Cerebellar cortex (tissue), 1 donor: ENCODE data around the gene SERF1A.
"Not testable (repeated sequence)": the region's sequence is repeated elsewhere in the genome, so short reads cannot be mapped to it uniquely, and the experiment has no call there.

ENCODE experiments used
- DNase-seq: peaks from one replicate; pipeline ENCODE4 v3.0.0-alpha.2; 2015; ENCODE audit warnings: low spot score

SERF1A gene

DNA sequence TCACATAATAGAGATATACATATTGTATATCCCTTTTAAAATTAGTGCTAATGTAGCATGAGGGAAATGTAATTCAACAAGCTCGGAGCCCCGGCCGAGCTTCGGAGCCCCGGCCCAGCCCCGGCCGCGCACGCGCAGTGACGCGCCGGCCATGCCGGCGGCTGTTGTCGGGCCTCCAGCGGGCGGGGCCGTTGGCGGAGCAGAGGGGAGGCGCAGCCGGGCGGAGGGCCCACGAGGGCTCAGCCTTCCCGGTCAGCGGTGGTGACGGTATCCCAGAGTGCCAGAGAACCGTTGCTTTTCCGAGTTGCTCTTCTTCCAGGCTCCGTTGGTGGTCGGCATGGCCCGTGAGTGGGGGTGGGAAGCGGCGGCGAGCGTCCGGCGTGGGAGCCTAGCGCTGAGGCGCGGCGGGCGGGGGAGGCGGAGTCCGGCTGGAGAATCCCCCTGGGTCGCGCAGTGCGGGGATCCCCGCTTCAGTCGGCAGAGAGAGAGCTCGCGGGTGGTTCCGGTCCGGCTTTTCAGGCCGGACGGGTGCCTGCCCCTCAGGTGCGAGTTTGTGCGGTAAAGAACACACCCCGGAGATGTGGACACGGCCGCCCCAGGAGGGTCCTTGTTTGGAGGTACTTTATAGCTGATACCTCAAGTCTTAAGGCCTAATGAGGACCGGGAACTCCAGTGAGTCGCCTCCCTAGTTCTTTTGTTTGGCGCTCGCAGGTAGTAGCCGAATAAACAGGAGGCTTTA, at the start of gene SERF1A:
Gene SERF1A, plus strand, starts transcription at position 137 of the 739 bp plus-strand sequence. Its CDS starts 201 bp downstream, at position 338.
- DNase-seq = not testable (repeated sequence)

DNA sequence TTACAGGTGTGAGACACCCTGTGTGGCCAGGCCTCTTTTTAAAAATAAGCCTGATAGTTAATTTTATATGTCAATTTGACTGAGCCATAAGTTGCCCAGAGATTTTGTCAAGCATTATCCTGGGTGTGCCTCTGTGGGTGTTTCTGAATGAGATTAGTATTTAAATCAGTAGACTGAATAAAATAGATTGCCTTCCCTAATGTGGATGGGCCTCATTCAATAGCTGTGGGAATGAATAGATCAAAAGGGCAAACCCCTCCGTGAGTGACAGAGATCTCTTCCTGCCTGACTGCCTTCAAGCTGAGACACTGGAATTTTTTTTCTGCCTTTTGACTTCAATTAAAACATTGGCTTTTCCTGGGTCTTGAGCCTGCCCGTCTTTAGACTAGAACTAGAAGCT, 33.7 kb upstream of the SERF1A start:
- DNase-seq = not testable (repeated sequence)

DNA sequence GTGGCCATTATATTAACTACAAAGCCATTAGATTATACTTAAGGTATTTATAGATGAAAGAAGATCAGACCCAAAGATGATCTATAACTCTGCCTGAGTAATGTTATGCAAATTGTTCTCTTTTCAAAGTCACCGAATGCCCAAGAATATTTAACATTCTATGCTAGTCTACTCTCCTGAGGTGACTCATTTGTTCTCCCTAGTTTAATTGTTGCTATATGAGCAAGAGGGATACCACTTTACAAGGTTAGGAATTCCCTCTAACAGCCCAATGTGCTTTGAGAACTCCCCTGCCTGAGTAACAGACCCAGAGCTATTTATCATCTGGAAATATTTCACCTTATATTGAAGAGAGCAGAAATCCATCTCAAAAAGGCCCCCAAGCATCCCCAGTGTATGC, 29.8 kb upstream of the SERF1A start:
- DNase-seq = not testable (repeated sequence)

DNA sequence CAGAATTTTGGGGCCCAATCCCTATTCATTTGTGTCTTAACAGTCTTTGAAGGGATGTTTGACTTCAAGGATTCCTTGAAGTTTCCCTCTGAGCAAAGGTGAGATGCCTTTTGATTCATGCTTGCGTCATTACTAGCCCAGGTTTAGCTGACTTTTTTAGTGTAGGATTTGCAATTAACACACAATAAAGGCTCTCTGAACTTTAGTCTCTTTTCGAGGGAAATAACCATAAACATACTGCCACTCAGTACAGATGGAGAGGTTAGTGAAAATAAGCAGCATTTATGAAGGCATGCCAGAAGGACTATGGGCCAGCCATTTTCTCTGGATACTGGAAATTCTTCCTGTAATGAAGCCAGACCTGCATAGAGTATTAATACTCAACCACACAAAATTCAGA, 4.4 kb upstream of the SERF1A start:
- DNase-seq = not testable (repeated sequence)

DNA sequence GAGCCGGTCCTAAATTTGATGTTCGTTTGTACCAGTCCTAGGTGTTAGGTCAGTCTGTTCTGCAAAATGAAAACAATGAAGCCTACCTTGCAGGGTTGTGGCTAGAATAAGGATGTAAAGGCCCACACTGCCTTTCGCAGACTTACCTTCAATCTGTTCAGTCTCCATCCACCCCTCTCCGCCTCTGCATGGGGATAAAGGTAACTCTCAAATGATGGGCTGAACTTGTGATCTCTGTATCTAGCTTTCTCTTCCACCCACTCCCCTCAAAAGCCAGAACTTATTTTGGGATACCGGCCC, 753 bp downstream of the SERF1A start:
- not testable (repeated sequence) for DNase-seq

DNA sequence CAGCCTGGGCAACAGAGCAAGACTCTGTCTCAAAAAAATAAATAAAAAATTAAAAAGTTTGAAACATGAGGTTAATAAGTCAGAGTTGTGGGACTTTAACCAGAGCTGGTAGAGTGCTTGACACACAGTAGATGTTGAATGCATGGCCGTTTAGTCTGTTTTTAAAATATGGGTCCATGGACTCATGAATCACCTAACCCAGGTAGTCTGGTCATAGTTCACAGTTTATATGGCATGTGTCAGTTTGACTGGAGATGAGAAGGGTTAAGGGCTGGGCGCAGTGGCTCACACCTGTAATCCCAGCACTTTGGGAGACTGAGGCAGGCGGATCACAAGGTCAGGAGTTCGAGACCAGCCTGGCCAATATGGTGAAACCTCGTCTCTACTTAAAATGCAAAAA, 6.2 kb downstream of the SERF1A start:
- not testable (repeated sequence) for DNase-seq

DNA sequence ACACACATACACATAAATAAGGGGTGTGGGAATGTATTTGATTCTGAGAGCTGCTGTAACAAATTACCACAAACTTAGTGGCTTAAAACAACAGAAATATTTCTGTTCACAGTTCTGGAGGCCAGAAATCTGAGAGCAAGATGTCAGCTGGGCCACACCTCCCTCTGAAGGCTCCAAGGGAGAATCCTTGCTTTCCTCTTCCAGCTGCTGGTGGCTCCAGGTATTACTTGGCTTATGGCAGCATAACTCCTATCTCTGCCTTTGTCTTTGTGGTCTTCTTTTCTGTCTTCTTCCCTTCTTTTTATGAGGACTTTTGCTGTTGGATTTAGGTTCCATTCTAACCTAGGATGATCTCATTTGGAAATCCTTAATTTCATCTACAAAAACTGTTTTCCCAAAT, 16.4 kb downstream of the SERF1A start:
- not testable (repeated sequence) for DNase-seq

DNA sequence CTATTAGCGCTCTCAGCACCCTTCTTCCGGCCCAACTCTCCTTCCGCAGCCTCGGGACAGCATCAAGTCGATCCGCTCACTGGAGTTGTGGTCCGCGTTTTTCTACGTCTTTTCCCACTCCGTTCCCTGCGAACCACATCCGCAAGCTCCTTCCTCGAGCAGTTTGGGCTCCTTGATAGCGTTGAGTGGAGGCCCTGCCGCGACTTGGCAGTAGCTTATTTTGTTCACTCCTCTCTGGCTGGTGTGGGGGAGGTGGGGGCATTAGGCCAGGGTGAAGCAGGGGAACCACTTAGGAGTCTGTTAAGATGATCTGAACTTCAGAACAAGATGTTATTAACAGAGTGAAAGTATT, 24.7 kb downstream of the SERF1A start:
- DNase-seq = not testable (repeated sequence)

DNA sequence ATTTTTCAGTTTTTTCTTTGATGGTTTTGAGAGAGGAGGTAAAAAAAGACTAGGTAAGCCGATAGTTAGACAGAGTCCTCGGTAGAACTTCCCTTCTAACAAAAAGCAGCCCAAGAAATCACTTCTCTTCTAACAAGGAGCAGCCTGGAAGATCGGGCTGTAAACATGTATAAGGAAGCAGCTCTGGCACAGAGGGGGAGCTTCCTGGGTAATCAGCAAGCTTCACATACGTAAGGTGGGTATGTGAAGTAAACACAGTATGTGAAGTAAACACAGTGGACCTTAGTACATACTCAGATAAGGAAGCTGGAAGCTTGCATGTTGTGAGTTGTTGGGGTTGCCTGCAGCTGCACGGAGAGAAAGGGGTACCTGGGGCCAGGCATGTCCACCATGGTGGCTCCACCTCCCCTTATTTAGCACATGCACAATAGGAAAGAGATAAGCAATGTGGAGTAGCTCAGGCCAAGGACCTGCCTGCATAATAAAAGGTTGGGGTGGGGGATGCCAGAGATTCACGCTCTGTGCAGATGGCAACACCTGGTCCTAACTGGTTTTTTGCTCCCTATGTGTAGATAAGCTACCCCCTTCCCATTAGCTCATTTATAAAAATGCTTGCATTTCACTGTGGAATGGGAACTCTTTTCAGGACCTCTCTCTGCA, 31.4 kb downstream of the SERF1A start:
- DNase-seq = not testable (repeated sequence)

DNA sequence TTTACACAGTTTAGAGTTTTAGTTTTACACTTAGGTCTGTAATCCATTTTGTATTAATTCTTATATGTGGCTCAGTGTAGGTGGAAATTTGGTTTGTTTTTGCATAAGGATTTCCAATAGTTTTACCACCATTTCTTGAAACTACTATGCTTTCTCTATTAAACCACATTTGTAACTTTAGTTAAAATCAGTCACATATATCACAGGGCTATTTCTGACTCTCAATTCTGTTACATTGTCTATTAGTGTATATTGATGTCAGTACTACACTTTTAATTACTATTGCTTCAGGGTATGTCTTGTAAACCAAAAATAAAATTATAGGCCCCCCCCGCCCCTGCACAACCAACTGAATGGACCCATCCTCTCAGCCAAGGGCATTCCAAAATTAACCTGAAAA, 32.1 kb downstream of the SERF1A start:
- not testable (repeated sequence) for DNase-seq

DNA sequence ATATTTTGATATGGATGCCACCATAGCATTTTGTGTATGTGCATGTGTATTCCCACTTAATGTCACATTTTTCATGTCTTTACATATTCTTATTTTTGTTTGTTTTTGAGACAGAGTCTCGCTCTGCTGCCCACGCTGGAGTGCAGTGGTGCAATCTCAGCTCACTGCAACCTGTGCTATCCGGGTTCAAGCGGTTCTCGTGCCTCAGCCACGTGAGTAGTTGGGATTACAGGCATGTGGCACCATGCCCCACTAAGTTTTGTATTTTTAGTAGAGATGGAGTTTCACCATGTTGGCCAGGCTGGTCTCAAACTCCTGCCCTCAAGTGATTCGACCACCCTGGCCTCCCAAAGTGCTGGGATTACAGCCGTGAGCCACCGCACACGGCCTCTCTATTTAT, 52.6 kb downstream of the SERF1A start:
- not testable (repeated sequence) for DNase-seq
